GM18526 (cell line): ENCODE data around the gene CERS1.

Source experiments
- POLR2A ChIP-seq: IDR thresholded peaks from 3 replicates; pipeline ENCODE4 v1.6.1; 2011; ENCODE audit not compliant: insufficient read length; ENCODE audit errors: extremely low read depth

Gene CERS1

DNA sequence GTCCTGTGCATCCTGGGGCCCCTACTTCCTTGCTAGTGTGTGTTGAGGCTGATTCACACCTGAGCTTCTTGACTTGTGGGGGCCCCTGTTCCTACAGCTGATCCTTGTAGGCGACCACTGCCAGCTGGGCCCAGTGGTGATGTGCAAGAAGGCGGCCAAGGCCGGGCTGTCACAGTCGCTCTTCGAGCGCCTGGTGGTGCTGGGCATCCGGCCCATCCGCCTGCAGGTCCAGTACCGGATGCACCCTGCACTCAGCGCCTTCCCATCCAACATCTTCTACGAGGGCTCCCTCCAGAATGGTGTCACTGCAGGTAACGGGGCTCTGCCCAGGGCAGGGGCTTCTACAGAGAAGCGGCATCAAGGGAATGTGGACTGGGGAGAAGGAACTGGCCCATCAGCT lies 38.7 kb downstream of the CERS1 start:
- TF ChIP-seq POLR2A: no peak

- no peak for TF ChIP-seq POLR2A
These were observed 39.4 kb downstream of the CERS1 start for GRCh38 chr19:18856385-18857126.

DNA sequence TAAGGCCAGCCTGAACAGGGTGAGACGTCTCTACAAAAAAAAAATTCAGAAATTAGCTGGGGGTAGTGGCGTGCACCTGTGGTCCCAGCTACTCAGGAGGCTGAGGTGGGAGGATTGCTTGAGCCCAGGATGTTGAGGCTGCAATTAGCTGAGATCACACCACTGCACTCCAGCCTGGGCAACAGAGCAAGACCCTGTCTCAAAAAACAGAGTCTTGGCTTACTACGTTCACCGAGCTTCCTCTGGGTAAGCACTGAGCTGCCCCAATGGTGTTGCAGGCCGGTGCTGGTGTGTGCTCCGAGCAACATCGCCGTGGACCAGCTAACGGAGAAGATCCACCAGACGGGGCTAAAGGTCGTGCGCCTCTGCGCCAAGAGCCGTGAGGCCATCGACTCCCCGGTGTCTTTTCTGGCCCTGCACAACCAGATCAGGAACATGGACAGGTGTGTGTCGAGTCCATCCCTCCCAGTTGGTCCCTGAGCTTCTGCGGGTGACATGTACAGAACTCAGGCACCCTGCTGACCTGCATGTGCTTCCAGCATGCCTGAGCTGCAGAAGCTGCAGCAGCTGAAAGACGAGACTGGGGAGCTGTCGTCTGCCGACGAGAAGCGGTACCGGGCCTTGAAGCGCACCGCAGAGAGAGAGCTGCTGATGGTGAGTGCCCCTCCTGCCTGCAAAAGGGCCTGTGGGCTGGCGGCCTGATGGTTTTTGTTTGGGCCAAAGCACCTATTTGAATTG lies 40.1 kb downstream of the CERS1 start:
- no peak for TF ChIP-seq POLR2A

DNA sequence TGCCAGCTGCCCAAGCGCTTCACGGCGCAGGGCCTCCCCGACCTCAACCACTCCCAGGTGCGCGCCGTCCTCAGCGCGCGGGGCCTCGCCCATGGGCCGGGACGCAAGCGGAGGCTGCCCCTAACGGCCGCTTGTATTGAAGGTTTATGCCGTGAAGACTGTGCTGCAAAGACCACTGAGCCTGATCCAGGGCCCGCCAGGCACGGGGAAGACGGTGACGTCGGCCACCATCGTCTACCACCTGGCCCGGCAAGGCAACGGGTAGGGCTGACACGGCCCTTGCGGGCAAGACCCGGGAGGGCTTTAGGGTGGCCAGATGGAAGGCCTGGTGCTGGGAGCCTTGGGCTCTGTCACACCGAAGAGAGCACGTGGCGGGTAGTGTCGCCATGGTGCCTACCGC lies 41.0 kb downstream of the CERS1 start:
- no peak for TF ChIP-seq POLR2A

GRCh38 chr19:18853755-18854427 lies 42.1 kb downstream of the CERS1 start:
- TF ChIP-seq POLR2A: no peak

DNA sequence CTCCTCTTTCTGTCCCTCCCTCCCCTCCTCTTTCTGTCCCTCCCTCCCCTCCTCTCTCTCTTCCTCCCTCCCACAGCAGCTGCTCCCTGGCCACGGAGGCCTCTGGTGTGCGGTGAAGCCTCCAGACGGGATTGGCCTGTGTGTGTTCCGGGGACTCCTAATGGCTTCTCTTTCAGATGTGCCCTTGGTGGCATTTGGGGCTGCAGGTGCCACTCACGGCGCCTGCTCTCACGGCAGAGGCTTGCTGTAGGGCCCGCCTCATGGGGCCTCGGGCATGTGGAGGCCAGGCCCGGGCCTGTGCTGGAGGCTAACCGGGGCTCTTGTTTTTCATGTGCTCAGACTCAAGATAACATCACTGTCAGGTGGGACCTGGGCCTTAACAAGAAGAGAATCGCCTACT lies 43.3 kb downstream of the CERS1 start:
- TF ChIP-seq POLR2A: no peak

DNA sequence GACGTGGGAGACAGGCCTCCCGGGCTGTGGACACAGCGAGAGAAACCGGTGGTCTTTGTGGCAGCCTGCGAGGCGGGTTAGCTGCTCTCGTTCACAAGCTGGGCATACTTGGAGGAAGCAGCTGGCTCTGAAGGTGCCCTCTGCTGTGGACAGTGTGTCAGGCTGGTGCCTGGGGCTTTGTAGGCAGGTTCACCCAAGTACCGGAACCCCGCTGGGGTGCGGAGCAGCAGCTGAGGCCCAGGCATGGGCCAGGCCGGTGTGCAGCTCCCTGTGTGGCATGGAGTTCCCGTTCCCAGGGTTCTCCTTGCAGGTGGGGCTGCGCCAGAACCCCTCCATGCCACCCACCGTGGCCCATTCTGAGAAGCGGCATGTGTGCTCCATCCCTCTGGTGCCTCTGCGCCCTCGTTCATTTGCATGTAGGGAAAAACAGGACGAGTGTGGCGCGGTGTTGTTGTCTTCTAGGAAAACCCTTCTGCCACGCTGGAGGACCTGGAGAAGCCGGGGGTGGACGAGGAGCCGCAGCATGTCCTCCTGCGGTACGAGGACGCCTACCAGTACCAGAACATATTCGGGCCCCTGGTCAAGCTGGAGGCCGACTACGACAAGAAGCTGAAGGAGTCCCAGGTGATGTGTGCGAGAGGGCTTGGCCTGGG lies 44.2 kb downstream of the CERS1 start:
- TF ChIP-seq POLR2A: no peak

- TF ChIP-seq POLR2A: no peak
These were observed 45.2 kb downstream of the CERS1 start for GRCh38 chr19:18850471-18851375.

GRCh38 chr19:18849838-18850400 lies 46.0 kb downstream of the CERS1 start:
- TF ChIP-seq POLR2A: no peak

GRCh38 chr19:18848878-18849661 lies 46.9 kb downstream of the CERS1 start:
- no peak for TF ChIP-seq POLR2A

DNA sequence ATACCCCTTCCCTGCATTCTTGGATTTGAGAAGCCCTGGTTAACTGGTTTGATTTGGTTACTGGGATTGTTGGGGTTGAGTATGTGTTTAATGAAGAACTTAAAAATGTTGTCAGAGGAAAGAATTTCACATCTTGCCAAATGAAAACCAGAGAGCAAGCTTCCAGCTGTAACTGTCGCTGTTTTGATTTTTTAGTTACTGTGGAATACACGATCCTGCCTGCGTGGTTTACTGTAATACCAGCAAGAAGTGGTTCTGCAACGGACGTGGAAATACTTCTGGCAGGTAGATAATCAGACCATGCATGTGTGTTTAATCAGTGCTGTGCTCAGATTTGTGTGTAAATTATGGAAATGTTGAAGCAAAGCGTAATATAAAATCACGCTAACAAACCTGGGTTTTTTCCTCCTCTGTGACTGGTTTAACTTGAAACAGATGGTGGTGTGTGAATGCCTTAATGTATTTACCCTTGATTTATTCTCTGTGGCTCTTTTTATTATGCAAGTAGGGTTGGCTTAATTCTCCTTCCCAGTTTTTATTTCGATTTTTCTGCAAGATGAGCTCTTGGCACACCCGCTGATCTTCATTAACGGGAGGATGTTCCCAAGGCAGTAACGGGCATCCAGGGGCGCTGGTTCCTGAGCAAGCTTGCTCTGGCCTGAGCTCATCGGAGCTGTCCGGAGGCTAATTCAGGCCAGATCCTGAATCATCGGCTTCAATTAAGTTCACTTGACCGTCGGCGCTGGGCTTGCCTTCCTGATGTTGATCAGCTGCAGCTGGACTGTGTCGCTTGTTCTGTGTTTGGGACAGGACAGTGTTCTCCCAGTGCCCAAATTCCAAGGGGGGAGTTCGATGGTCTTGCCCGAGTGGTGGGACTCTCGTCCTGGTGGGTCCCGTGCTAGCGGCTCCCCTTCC lies 48.2 kb downstream of the CERS1 start:
- no peak for TF ChIP-seq POLR2A

- TF ChIP-seq POLR2A: no peak
These were observed 49.0 kb downstream of the CERS1 start for GRCh38 chr19:18846862-18847548.
